Measurements from ENCODE around the gene RNGTT.

RNGTT gene

DNA sequence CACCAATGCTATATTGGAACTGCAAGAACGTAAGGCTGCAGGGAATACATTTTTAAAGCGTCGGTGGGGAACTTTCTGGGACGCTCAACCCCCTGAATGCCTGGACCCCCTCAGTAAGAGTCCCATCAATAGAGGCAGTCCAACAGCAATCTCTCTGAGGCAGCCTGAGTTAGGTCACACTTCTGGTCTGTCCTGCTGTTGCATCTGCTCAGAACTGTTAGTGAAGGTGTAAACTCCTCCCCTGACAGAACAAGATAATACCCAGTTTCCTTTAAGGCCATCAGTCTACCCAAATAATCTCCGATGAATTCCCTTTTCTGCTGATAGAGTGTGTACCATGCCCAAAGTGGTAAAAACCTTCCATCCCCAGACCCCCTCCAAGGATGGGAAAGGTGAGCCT is 1.1 kb upstream of the RNGTT start (continued):
- no peak for TF ChIP-seq HOXA7 (CRISPR knock-in tag; IDR thresholded peaks at IDR 0.05; ENCODE audit: borderline replicate concordance)
- no peak for TF ChIP-seq ZNF629 (tag by site-specific recombination; IDR thresholded peaks at IDR 0.05)
- TF ChIP-seq ZNF624 (tag by site-specific recombination; IDR thresholded peaks at IDR 0.05): no peak
- TF ChIP-seq ZNF560 (tag by site-specific recombination; IDR thresholded peaks at IDR 0.05; ENCODE audit: borderline replicate concordance): no peak
- TF ChIP-seq PBX3 (CRISPR knock-in tag; IDR thresholded peaks at IDR 0.05): no peak
- TF ChIP-seq, protein P1, sequence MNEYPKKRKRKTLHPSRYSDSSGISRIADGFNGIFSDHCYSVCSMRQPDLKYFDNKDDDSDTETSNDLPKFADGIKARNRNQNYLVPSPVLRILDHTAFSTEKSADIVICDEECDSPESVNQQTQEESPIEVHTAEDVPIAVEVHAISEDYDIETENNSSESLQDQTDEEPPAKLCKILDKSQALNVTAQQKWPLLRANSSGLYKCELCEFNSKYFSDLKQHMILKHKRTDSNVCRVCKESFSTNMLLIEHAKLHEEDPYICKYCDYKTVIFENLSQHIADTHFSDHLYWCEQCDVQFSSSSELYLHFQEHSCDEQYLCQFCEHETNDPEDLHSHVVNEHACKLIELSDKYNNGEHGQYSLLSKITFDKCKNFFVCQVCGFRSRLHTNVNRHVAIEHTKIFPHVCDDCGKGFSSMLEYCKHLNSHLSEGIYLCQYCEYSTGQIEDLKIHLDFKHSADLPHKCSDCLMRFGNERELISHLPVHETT (tag by site-specific recombination; IDR thresholded peaks at IDR 0.05): no peak

- Histone ChIP-seq H3K4me3 (ENCODE audit: low read depth, low read length) (no peak overlapping the region), H3K27ac (ENCODE audit: extremely low read depth, low read depth, low read length) (no peak overlapping the region), H3K9me3 (ENCODE audit: control insufficient read depth, insufficient read depth, low read depth, low read length) (no peaks in the 10 kb centered on the region), H3K4me1 (ENCODE audit: control insufficient read depth, insufficient read depth, low read length) (no peaks in the 10 kb centered on the region), H3K36me3 (ENCODE audit: control insufficient read depth in 2 of 2, insufficient read depth in 1 of 2, low read length in 2 of 2) (peaks cover 0 to 9% of the 10 kb centered on the region in 2 experiments; a peak in 2 of 3 replicates)
- TF ChIP-seq ZNF146 (tag by site-specific recombination; IDR thresholded peaks at IDR 0.05): peak; percentile 71
- TF ChIP-seq KLF17 (tag by site-specific recombination; IDR thresholded peaks at IDR 0.05): no peak
- POLR2A ChIA-PET: interaction anchor here (0.6 kb wide), 1 partner anchor 33 kb away, joined by 4 read pairs; no protein-coding TSS in a partner anchor
- CTCF ChIA-PET: no interaction called here
These were observed 4.6 kb downstream of the RNGTT start for GRCh38 chr6:88958842-88959241.

DNA sequence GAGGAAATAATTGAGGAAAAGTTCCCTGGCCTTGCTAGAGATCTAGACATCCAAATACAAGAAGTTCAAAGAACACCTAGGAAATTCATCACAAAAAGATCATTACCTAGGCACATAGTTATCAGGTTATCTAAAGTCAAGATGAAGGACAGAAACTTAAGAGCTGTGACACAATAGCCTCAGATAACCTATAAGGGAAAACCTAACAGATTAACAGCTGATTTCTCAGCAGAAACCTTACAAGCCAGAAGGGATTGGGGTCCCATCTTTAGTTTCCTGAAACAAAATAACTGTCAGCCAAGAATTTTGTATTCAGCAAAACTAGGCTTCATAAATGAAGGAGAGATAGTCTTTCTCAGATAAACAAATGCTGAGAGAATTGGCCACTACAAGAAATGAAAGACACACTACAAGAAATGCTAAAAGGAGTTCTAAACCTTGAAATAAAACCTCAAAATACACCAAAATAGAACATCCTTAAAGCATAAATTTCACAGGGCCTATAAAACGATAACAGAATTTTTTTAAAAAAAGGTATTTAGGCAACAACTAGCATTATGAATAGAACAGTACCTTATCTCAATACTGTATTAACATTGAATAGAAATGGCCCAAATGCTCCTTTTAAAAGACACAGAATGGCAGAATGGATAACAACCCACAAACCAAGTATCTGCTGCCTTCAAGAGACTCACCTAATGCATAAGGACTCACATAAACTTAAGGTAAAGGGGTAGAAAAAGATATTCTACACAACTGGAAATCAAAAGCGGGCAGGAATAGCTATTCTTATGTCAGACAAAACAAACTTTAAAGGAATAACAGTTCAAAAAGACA is 9.7 kb downstream of the RNGTT start:
- no peaks in the 10 kb centered on the region for H3K9me3 ChIP-seq (ENCODE audit: control insufficient read depth, insufficient read depth, low read depth, low read length)
- H3K4me1 ChIP-seq (ENCODE audit: control insufficient read depth, insufficient read depth, low read length): peaks cover 4% of the 10 kb centered on the region; the same call in 1 of the 2 replicates
- CTCF ChIA-PET: interaction anchor here (0.7 to 0.9 kb wide), 4 partner anchors 29 to 53 kb away, joined by 3 to 4 read pairs (median 3); no protein-coding TSS in a partner anchor
- peaks cover 0 to 12% of the 10 kb centered on the region in 2 experiments; a peak in 1 of 3 replicates for H3K36me3 ChIP-seq (ENCODE audit: control insufficient read depth in 2 of 2, insufficient read depth in 1 of 2, low read length in 2 of 2)
- H3K4me3 ChIP-seq (ENCODE audit: low read depth, low read length): no peak overlapping the region
- TF ChIP-seq, protein P2, sequence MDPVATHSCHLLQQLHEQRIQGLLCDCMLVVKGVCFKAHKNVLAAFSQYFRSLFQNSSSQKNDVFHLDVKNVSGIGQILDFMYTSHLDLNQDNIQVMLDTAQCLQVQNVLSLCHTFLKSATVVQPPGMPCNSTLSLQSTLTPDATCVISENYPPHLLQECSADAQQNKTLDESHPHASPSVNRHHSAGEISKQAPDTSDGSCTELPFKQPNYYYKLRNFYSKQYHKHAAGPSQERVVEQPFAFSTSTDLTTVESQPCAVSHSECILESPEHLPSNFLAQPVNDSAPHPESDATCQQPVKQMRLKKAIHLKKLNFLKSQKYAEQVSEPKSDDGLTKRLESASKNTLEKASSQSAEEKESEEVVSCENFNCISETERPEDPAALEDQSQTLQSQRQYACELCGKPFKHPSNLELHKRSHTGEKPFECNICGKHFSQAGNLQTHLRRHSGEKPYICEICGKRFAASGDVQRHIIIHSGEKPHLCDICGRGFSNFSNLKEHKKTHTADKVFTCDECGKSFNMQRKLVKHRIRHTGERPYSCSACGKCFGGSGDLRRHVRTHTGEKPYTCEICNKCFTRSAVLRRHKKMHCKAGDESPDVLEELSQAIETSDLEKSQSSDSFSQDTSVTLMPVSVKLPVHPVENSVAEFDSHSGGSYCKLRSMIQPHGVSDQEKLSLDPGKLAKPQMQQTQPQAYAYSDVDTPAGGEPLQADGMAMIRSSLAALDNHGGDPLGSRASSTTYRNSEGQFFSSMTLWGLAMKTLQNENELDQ (tag by site-specific recombination; IDR thresholded peaks at IDR 0.05; ENCODE audit: low read depth): no peak
- TF ChIP-seq, protein P3, sequence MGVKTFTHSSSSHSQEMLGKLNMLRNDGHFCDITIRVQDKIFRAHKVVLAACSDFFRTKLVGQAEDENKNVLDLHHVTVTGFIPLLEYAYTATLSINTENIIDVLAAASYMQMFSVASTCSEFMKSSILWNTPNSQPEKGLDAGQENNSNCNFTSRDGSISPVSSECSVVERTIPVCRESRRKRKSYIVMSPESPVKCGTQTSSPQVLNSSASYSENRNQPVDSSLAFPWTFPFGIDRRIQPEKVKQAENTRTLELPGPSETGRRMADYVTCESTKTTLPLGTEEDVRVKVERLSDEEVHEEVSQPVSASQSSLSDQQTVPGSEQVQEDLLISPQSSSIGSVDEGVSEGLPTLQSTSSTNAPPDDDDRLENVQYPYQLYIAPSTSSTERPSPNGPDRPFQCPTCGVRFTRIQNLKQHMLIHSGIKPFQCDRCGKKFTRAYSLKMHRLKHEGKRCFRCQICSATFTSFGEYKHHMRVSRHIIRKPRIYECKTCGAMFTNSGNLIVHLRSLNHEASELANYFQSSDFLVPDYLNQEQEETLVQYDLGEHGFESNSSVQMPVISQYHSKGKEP (tag by site-specific recombination; IDR thresholded peaks at IDR 0.05): no peak
- peak; percentile 91 for TF ChIP-seq SETDB1 (IDR thresholded peaks at IDR 0.05; ENCODE audit: insufficient read length, low read length)
- TF ChIP-seq ZNF645 (tag by site-specific recombination; IDR thresholded peaks at IDR 0.05): no peak
- no peak for TF ChIP-seq HIC1 (tag by site-specific recombination; IDR thresholded peaks at IDR 0.05)
- TF ChIP-seq ZBTB8A (tag by site-specific recombination; IDR thresholded peaks at IDR 0.05): no peak
- POLR2A ChIA-PET: no interaction called here
- no peak overlapping the region for H3K27ac ChIP-seq (ENCODE audit: extremely low read depth, low read depth, low read length)

Data from HEK293 (cell line).